Dendritic cell treated with granulocyte-macrophage colony-stimulating factor and Interleukin-4, amounts not matched to agents 40 ng/mL and 50 ng/mL, for 4 days (primary cell): ENCODE measurements around the gene GNLY.
A peak's percentile ranks its signal among the peaks of the same experiment; 100 is the strongest.

ENCODE experiments used
- H3K27ac Mint-ChIP-seq: one replicate; pipeline ENCODE4 v1.8.0; 2022; ENCODE audit warnings: mild to moderate bottlenecking, mixed read lengths
- H3K27me3 Mint-ChIP-seq: one replicate; pipeline ENCODE4 v1.8.0; 2022; ENCODE audit warnings: mild to moderate bottlenecking, mixed read lengths
- H3K36me3 Mint-ChIP-seq: one replicate; pipeline ENCODE4 v1.8.0; 2022; ENCODE audit warnings: low read depth, mixed read lengths
- H3K4me1 Mint-ChIP-seq: one replicate; pipeline ENCODE4 v1.8.0; 2022; ENCODE audit warnings: low read depth, mixed read lengths
- H3K4me3 Mint-ChIP-seq: one replicate; pipeline ENCODE4 v1.8.0; 2022; ENCODE audit warnings: mild to moderate bottlenecking, moderate library complexity, mixed read lengths
- H3K9me3 Mint-ChIP-seq: one replicate; pipeline ENCODE4 v1.8.0; 2022; ENCODE audit warnings: mixed read lengths
- intact Hi-C: fragments of 100-400 bp; cut with micrococcal nuclease; formaldehyde crosslinking; loops from one replicate; pipeline ENCODE4 v1.15.0; 2022

GNLY gene

GRCh38 chr2:85684380-85684779, 9.8 kb upstream of the GNLY start:
- Mint-ChIP-seq H3K4me1 (peaks cover 8% of the 10 kb centered on the region), H3K4me3 (no peak overlapping the region), H3K36me3 (no peaks in the 10 kb centered on the region), H3K9me3 (no peaks in the 10 kb centered on the region), H3K27me3 (no peaks in the 10 kb centered on the region), H3K27ac (no peak overlapping the region)
- intact Hi-C loops: no loop called here

- H3K36me3 Mint-ChIP-seq: no peaks in the 10 kb centered on the region
- peaks cover 7% of the 10 kb centered on the region for H3K4me1 Mint-ChIP-seq
- no peak overlapping the region for H3K4me3 Mint-ChIP-seq
- no peaks in the 10 kb centered on the region for H3K9me3 Mint-ChIP-seq
- intact Hi-C loops: no loop called here
- H3K27me3 Mint-ChIP-seq: no peaks in the 10 kb centered on the region
- no peak overlapping the region for H3K27ac Mint-ChIP-seq
Measured at GRCh38 chr2:85684806-85685205, 9.4 kb upstream of the GNLY start.

GRCh38 chr2:85690932-85691331, 3.2 kb upstream of the GNLY start:
- Mint-ChIP-seq H3K27ac (no peak overlapping the region), H3K4me1 (peaks cover 24% of the 10 kb centered on the region), H3K9me3 (no peaks in the 10 kb centered on the region), H3K4me3 (no peak overlapping the region), H3K27me3 (no peaks in the 10 kb centered on the region), H3K36me3 (no peaks in the 10 kb centered on the region)
- intact Hi-C loops: no loop called here

DNA sequence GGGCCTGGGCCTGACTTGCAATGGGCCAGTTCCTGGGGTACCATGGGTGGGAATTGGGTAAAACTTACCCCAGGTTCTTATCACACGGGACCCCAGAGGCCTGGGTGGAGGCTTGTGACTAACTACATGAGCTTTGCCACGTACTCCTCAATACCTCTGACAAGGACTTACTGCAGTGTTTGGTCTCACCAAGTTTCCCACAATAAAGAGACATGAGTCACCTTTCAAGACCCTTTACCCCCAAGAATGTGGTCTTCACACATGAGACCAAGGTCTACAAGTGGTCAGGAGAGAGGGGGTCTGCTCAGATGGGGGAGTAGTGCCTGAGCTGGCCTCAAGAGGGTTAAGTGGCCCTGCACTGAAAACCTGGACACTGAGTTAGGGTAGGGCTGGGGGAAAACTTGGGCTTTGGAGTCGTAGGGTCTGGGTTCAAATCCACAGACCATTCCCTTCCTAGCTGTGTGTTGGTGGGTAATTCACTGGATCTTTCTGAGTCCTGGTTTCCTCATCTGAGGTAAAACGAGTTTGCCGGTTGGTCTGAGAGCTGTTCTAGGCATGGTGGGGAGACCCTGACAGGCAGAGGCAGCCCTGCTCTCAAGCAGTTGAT, 2.0 kb upstream of the GNLY start:
- Mint-ChIP-seq H3K27ac (no peak overlapping the region), H3K9me3 (no peaks in the 10 kb centered on the region), H3K27me3 (no peaks in the 10 kb centered on the region), H3K36me3 (no peaks in the 10 kb centered on the region), H3K4me1 (peaks cover 35% of the 10 kb centered on the region), H3K4me3 (no peak overlapping the region)
- intact Hi-C loops: no loop called here

GRCh38 chr2:85695121-85695520, 963 bp downstream of the GNLY start:
- intact Hi-C loops: no loop called here
- H3K27me3 Mint-ChIP-seq: no peaks in the 10 kb centered on the region

DNA sequence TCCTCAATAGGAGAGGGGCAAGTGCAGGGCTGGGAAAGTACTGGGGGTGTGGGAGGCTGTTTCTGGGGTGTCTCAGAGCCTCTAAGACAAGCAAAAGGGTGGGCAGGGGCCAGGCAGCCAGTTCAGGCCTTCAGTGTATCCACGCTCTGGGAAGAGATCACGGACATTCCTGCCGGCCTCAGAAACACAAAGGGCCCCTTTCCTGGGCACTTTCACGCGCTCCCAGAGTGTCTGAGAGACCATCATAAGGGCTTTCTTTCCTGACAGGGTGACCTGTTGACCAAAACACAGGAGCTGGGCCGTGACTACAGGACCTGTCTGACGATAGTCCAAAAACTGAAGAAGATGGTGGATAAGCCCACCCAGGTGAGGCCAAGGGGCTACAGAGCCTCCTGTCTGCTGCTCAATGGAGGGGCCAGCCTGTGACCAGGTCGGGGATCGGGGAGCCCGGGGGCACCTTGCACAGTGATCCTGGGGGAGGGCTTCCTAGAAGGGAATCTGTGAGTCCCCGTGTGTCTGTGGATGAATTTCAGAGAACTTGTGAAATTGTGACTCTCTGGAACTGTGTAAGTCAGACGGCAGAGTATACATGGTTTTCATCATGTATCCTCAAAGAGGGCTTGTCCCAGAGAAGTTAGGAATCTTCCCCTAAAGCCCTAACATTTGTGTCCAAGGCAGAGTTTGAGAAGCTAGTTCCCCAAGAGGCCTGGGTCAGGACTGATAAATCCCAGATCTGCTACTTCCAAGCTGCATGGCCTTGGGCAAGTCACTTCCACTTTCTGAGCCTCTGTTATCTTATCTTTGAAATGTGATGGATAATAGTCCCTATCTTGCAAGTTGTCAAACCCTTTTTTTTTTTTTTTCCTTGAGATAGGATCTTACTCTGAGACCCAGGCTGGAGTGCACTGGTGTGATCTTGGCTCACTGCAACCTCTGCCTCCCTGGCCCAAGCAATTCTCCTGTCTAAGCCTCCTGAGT, 1.8 kb downstream of the GNLY start:
- Mint-ChIP-seq H3K27me3 (no peaks in the 10 kb centered on the region), H3K4me3 (no peak overlapping the region), H3K4me1 (peaks cover 65% of the 10 kb centered on the region), H3K36me3 (no peaks in the 10 kb centered on the region), H3K27ac (no peak overlapping the region), H3K9me3 (peaks cover 7% of the 10 kb centered on the region)
- intact Hi-C loops: no loop called here

More at GRCh38 chr2:85695121-85695520, 963 bp downstream of the GNLY start:
- Mint-ChIP-seq H3K9me3 (peaks cover 7% of the 10 kb centered on the region), H3K27ac (no peak overlapping the region), H3K36me3 (no peaks in the 10 kb centered on the region), H3K4me3 (no peak overlapping the region), H3K4me1 (peaks cover 59% of the 10 kb centered on the region)

DNA sequence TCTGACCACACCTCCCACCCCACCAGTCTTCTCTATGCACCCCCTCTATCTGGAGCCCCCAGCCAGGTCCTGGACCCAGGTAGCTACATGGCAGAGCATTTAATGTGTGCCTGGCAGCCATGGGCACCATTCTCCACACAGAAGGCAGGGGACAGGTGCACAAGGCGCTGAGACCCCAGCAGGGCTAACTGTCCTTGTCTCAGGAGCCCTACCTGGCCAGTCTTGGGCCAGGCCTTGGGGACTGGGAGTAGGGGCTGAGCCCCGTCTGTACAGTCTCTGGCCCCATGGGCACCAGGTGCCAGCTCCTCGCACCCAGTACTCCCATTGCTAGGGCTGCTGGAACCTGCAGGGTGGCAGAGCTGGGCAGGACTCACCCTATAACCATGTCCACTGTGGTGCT, 2.9 kb downstream of the GNLY start:
- Mint-ChIP-seq H3K9me3 (peaks cover 7% of the 10 kb centered on the region), H3K27ac (no peak overlapping the region), H3K4me3 (no peak overlapping the region), H3K4me1 (peaks cover 65% of the 10 kb centered on the region), H3K27me3 (no peaks in the 10 kb centered on the region), H3K36me3 (no peaks in the 10 kb centered on the region)
- intact Hi-C loops: no loop called here

DNA sequence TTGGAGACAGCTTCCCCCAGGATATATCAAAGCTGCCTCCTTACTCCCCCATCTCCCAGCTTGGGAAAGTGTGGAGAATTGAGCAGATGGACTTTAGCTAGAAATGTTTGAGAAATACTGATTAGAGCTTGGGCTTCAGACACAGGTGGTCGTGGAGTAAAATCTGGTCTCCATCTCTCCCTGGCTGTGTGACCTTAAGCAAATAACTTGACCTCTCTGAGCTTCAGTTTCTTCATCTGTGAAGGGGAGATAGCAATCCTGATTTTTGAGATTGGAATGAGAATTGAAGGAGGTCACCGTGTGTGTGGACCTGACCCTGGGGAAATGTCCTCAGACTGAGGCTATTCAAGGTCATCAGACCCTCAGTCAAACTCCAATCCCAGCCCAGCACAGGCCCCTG, 3.6 kb downstream of the GNLY start:
- intact Hi-C loops: no loop called here
- Mint-ChIP-seq H3K27me3 (no peaks in the 10 kb centered on the region), H3K9me3 (peaks cover 7% of the 10 kb centered on the region), H3K4me3 (no peak overlapping the region), H3K36me3 (no peaks in the 10 kb centered on the region), H3K27ac (peak overlapping the region; percentile 25), H3K4me1 (peaks cover 71% of the 10 kb centered on the region)

GRCh38 chr2:85698184-85698879, 4.2 kb downstream of the GNLY start:
- intact Hi-C loops: no loop called here
- H3K27me3 Mint-ChIP-seq: no peaks in the 10 kb centered on the region
- H3K36me3 Mint-ChIP-seq: no peaks in the 10 kb centered on the region
- H3K4me1 Mint-ChIP-seq: peaks cover 77% of the 10 kb centered on the region
- H3K9me3 Mint-ChIP-seq: peaks cover 7% of the 10 kb centered on the region
- peak overlapping the region; percentile 25 for H3K27ac Mint-ChIP-seq
- H3K4me3 Mint-ChIP-seq: no peak overlapping the region

DNA sequence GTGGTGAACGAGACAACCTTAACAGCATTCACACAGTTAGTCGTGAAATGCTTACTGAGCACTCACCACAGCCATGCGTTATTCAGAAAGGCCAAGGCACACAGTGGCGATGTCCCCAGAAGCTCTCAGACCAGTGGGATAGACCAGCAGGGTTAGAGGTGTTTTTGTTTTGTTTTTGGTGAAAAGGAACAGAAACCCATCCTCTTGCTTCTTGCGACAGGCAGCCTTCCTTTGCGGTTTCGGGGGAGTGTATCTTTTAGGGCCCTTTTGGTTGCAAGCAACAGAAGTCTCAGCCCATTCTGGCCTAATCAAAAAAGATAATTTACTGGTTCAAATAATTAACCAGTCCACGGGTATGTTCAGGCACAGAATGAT, 4.7 kb downstream of the GNLY start:
- Mint-ChIP-seq H3K27ac (peak overlapping the region; percentile 25), H3K36me3 (no peaks in the 10 kb centered on the region), H3K9me3 (peaks cover 7% of the 10 kb centered on the region), H3K4me3 (no peak overlapping the region), H3K4me1 (peaks cover 77% of the 10 kb centered on the region), H3K27me3 (no peaks in the 10 kb centered on the region)
- intact Hi-C loops: no loop called here

- no peaks in the 10 kb centered on the region for H3K27me3 Mint-ChIP-seq
- peaks cover 79% of the 10 kb centered on the region for H3K4me1 Mint-ChIP-seq
- H3K27ac Mint-ChIP-seq: no peak overlapping the region
- H3K4me3 Mint-ChIP-seq: no peak overlapping the region
- no peaks in the 10 kb centered on the region for H3K36me3 Mint-ChIP-seq
- intact Hi-C loops: no loop called here
- peaks cover 7% of the 10 kb centered on the region for H3K9me3 Mint-ChIP-seq
Measured at GRCh38 chr2:85699325-85699724, 5.2 kb downstream of the GNLY start.

- intact Hi-C loops: no loop called here
- H3K9me3 Mint-ChIP-seq: peaks cover 7% of the 10 kb centered on the region
- no peaks in the 10 kb centered on the region for H3K27me3 Mint-ChIP-seq
- peaks cover 80% of the 10 kb centered on the region for H3K4me1 Mint-ChIP-seq
- H3K27ac Mint-ChIP-seq: peak overlapping the region; percentile 86
- H3K4me3 Mint-ChIP-seq: no peak overlapping the region
- H3K36me3 Mint-ChIP-seq: no peaks in the 10 kb centered on the region
Measured at GRCh38 chr2:85702172-85702571, 8.0 kb downstream of the GNLY start.

GRCh38 chr2:85702800-85703199, 8.6 kb downstream of the GNLY start:
- intact Hi-C loops: no loop called here
- Mint-ChIP-seq H3K27ac (peak overlapping the region; percentile 86), H3K4me1 (peaks cover 76% of the 10 kb centered on the region), H3K4me3 (peak overlapping the region; percentile 42), H3K36me3 (no peaks in the 10 kb centered on the region), H3K9me3 (peaks cover 7% of the 10 kb centered on the region), H3K27me3 (no peaks in the 10 kb centered on the region)

DNA sequence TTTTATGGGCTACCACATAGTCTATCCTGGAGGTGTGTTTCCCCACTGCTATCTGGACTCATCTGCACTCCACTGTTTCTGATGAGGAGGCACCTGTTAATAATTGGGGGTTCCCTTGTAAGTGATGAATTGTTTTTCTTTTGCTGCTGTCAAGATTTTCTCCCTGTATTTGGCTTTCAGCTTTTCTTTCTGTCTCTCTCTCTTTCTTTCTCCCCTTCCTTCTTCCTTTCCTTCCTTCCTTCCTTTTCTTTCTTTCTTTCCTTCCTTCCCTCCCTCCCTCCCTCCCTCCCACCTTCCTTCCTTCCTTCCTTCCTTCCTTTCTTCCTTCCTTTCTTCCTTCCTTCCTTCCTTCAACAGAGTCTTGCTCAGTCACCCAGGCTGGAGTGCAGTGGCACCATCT, 9.2 kb downstream of the GNLY start:
- H3K4me3 Mint-ChIP-seq: no peak overlapping the region
- H3K9me3 Mint-ChIP-seq: peaks cover 7% of the 10 kb centered on the region
- intact Hi-C loops: no loop called here
- H3K36me3 Mint-ChIP-seq: no peaks in the 10 kb centered on the region
- H3K27ac Mint-ChIP-seq: peak overlapping the region; percentile 86
- H3K4me1 Mint-ChIP-seq: peaks cover 72% of the 10 kb centered on the region
- no peaks in the 10 kb centered on the region for H3K27me3 Mint-ChIP-seq
